Measurements from ENCODE around the gene EPN2.
"Not testable (repeated sequence)": the region's sequence is repeated elsewhere in the genome, so short reads cannot be mapped to it uniquely, and the experiment has no call there.

Gene EPN2

DNA sequence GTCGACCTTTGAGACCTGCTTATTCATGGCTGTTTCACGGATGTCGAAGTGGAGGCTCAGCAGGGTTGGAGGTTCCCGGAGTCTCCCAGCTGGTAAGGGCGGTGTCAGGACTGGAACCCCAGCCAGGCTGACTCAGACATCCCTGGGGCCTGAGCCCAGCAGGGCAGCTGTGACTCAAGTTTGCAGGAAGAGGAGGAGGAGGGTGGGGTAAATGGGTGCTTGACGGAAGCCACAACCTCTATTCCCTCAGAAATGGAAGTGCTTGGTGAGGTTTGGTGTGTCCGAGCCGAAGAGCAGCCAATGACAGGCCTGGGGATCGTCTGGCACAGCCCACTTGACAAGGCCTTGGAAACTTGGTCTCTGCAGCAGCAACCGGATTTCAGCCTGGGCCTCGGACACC is 17.8 kb upstream of the EPN2 start:
- not testable (repeated sequence) for H3K4me1 ChIP-seq (ENCODE audit: control insufficient read depth, insufficient read depth, low read length); H3K4me3 ChIP-seq (ENCODE audit: low read length); DNase-seq (ENCODE audit: low read depth); H3K9me3 ChIP-seq (ENCODE audit: control insufficient read depth, low read length); H3K36me3 ChIP-seq (ENCODE audit: control insufficient read depth, insufficient read depth, low read length, severe bottlenecking); H3K9ac ChIP-seq (ENCODE audit: low read length); H3K27me3 ChIP-seq (replicated peaks; ENCODE audit: control insufficient read depth, insufficient read depth, low read length)

DNA sequence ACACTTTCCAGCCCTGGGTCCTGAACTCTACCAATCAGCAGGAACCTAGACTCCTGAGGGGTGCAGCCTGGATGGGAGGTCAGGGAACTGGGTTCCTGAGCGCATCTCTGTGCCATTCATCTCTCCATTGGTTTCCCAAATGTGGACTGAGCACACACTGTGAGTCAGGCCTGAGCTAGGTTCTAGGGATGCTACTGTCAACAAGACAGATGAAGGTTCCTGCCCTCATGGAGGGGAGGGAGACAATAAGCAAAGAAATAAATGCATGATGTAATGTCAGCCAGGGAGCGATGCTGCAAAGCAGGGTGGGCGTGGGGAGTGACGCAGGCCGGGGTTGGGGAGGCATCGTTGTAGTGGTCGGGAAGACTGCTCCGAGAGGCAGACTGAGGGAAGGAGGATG is 17.0 kb upstream of the EPN2 start:
- not testable (repeated sequence) for H3K9me3 ChIP-seq (ENCODE audit: control insufficient read depth, low read length); H3K4me3 ChIP-seq (ENCODE audit: low read length); H3K4me1 ChIP-seq (ENCODE audit: control insufficient read depth, insufficient read depth, low read length); H3K36me3 ChIP-seq (ENCODE audit: control insufficient read depth, insufficient read depth, low read length, severe bottlenecking); H3K27me3 ChIP-seq (replicated peaks; ENCODE audit: control insufficient read depth, insufficient read depth, low read length); DNase-seq (ENCODE audit: low read depth); H3K9ac ChIP-seq (ENCODE audit: low read length)

DNA sequence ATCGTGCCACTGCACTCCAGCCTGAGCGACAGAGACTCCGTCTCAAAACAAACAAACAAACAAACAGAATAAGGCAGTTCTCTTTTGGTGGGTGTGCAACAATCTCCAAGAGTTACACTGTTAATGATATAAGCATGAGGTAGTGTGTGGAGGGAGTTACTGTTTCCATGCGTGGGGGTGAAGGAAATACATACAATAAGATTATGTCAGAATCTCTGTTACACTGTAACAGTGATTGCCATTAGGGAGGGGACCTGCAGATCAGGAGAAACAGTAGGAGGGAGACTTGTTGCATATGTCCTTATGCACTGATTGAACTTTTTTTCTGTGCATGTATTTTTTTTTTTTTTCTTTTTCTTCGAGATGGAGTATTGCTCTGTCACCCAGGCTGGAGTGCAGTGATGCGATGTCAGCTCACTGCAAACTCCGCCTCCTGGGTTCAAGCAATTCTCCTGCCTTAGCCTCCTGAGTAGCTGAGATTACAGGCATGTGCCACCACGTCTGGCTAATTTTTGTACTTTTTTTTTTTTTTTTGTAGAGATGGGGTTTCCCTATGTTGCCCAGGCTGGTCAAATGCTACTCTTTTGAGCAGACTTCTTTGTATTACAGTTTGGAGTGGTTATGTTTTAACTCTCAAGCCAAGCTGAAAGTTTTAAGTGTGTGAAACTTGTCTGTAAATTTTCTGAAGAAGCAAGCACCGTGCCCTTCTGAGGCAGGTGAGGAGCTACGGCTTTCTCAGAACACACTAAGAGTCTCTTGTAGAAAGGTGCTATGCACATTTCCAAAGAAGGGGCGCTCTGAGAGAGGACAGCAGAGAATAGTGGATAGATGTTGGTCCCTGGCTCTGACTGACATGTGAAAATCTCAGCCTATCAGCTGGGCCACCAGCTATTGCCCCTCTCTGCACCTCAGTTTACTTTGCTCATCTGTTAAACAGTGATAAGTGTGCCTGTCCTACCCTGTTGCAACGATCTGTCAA is 10.3 kb upstream of the EPN2 start:
- not testable (repeated sequence) for DNase-seq (ENCODE audit: low read depth); H3K27me3 ChIP-seq (replicated peaks; ENCODE audit: control insufficient read depth, insufficient read depth, low read length); H3K4me3 ChIP-seq (ENCODE audit: low read length); H3K36me3 ChIP-seq (ENCODE audit: control insufficient read depth, insufficient read depth, low read length, severe bottlenecking); H3K9me3 ChIP-seq (ENCODE audit: control insufficient read depth, low read length); H3K9ac ChIP-seq (ENCODE audit: low read length); H3K4me1 ChIP-seq (ENCODE audit: control insufficient read depth, insufficient read depth, low read length)

DNA sequence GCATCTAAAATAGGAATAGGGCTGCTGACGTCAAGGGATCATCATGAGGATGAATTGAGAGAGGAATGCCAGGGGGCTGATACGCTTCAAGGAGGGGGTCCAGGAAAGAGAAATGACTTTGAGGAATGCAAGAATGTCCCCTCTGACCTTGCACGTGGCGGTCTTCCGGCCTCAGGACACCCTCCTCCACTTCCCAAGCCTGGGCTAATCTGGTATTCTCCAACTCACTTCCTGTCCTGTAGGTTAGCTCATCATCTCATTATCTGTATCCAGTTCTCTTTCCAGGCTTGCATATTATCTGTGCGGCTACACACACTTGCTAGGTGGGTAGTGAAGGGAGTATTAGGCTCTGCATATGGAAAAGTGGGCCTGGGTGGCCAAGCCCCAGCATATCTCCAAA is 2.5 kb upstream of the EPN2 start:
- not testable (repeated sequence) for DNase-seq (ENCODE audit: low read depth); H3K4me3 ChIP-seq (ENCODE audit: low read length); H3K9me3 ChIP-seq (ENCODE audit: control insufficient read depth, low read length); H3K36me3 ChIP-seq (ENCODE audit: control insufficient read depth, insufficient read depth, low read length, severe bottlenecking); H3K27me3 ChIP-seq (replicated peaks; ENCODE audit: control insufficient read depth, insufficient read depth, low read length); H3K9ac ChIP-seq (ENCODE audit: low read length)
- H3K4me1 ChIP-seq (ENCODE audit: control insufficient read depth, insufficient read depth, low read length) = peaks cover 11% of the 10 kb centered on the region

DNA sequence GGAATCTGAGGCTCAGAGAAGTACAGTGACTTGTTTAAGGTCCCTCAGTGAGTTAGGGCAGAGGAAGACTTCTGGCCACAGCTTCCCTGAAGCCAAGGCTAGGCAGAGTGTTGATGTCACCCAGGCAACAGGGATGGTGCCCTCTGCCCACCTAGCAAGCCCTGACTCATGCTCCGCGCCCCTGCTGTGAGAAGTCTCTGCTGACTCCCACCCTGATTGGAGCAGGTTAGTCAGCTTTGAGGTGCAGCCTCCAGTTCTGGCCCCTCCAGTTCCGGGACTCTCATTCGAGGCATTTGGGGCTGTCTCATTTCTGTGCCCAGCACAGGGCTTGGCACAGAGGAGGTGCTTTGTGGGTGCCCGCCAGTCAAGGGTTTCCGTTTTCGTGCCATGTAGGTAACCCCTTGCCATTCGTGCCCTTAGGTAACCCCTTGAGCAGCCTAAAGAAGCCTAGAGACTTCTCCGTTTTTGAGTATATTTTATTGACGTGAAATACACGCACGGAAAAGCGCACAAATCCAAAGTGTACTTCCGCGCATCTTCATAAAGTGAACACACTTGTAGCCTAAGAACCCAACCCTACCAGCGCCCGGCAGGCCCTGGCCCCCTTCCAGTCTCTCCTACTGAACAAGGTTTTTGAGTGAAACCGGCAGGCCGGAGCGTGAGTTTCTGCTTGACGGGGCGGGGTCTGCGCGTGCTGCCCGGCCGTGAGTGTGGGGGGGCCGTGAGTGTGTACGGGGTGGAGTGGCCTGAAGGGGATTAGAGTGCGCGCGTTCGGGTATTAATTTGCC is 621 bp upstream of the EPN2 start:
- H3K36me3 ChIP-seq (ENCODE audit: control insufficient read depth, insufficient read depth, low read length, severe bottlenecking); DNase-seq (ENCODE audit: low read depth); H3K4me3 ChIP-seq (ENCODE audit: low read length); H3K27me3 ChIP-seq (replicated peaks; ENCODE audit: control insufficient read depth, insufficient read depth, low read length); H3K9me3 ChIP-seq (ENCODE audit: control insufficient read depth, low read length); H3K9ac ChIP-seq (ENCODE audit: low read length): not testable (repeated sequence)
- peaks cover 13% of the 10 kb centered on the region for H3K4me1 ChIP-seq (ENCODE audit: control insufficient read depth, insufficient read depth, low read length)

GRCh38 chr17:19237389-19238166 is 412 bp downstream of the EPN2 start:
- DNase-seq (ENCODE audit: low read depth) = peak; percentile 54

DNA sequence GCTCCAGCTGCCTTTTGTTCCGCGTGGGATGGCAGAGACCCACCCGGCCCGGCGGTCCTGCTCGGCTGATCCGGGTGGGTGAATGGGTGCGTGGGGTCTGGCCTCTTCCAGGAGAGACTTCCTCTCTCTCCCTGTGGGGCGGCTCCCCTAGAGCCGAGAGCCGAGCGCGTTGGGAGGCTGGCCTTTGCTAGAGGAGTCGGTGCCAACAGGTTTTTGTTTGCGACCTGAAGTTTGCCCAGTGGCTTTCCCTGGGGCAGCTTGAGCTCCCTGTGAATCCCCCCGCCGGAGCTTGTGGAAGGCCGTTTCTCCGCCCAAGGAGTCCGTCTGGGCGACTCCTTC is 970 bp downstream of the EPN2 start:
- no peaks in the 10 kb centered on the region for H3K36me3 ChIP-seq (ENCODE audit: control insufficient read depth, insufficient read depth, low read length, severe bottlenecking)
- H3K9ac ChIP-seq (ENCODE audit: low read length) = peak overlapping the region; percentile 96
- peak; percentile 65 for DNase-seq (ENCODE audit: low read depth)
- H3K9me3 ChIP-seq (ENCODE audit: control insufficient read depth, low read length) = no peaks in the 10 kb centered on the region
- peak overlapping the region; percentile 95 for H3K4me3 ChIP-seq (ENCODE audit: low read length)
- no peaks in the 10 kb centered on the region for H3K27me3 ChIP-seq (replicated peaks; ENCODE audit: control insufficient read depth, insufficient read depth, low read length)
- H3K4me1 ChIP-seq (ENCODE audit: control insufficient read depth, insufficient read depth, low read length) = peaks cover 13% of the 10 kb centered on the region

More at GRCh38 chr17:19237389-19238166, 412 bp downstream of the EPN2 start:
- Histone ChIP-seq H3K9me3 (ENCODE audit: control insufficient read depth, low read length) (no peaks in the 10 kb centered on the region), H3K4me1 (ENCODE audit: control insufficient read depth, insufficient read depth, low read length) (peaks cover 13% of the 10 kb centered on the region), H3K9ac (ENCODE audit: low read length) (peak overlapping the region; percentile 96), H3K27me3 (replicated peaks; ENCODE audit: control insufficient read depth, insufficient read depth, low read length) (no peaks in the 10 kb centered on the region), H3K36me3 (ENCODE audit: control insufficient read depth, insufficient read depth, low read length, severe bottlenecking) (no peaks in the 10 kb centered on the region), H3K4me3 (ENCODE audit: low read length) (peak overlapping the region; percentile 95)

- Histone ChIP-seq H3K36me3 (ENCODE audit: control insufficient read depth, insufficient read depth, low read length, severe bottlenecking) (no peaks in the 10 kb centered on the region), H3K27me3 (replicated peaks; ENCODE audit: control insufficient read depth, insufficient read depth, low read length) (no peaks in the 10 kb centered on the region), H3K4me3 (ENCODE audit: low read length) (peak overlapping the region; percentile 24), H3K4me1 (ENCODE audit: control insufficient read depth, insufficient read depth, low read length) (peaks cover 13% of the 10 kb centered on the region), H3K9ac (ENCODE audit: low read length) (peak overlapping the region; percentile 9), H3K9me3 (ENCODE audit: control insufficient read depth, low read length) (no peaks in the 10 kb centered on the region)
- DNase-seq (ENCODE audit: low read depth) = no peak
Measured at GRCh38 chr17:19239544-19239943, 2.4 kb downstream of the EPN2 start.

DNA sequence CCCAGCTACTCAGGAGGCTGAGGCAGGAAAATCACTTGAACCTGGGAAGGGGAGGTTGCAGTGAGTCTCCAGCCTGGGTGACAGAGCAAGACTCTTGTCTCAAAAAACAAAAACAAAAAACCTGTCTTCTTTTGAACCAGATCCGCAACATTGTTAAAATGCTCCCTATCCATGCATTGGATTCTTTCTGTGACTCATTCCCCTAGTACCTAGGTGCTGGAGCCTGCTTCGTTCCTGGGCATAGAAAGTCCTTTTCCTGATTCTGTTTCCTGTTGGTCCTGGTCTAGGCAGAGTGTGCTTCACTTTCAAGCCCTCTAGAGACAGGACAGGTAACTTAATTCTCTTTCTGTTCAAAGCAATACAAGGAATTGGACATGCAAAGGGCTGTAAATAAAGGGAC is 5.2 kb downstream of the EPN2 start:
- Histone ChIP-seq H3K4me1 (ENCODE audit: control insufficient read depth, insufficient read depth, low read length) (peaks cover 13% of the 10 kb centered on the region), H3K36me3 (ENCODE audit: control insufficient read depth, insufficient read depth, low read length, severe bottlenecking) (no peaks in the 10 kb centered on the region), H3K9ac (ENCODE audit: low read length) (no peak overlapping the region), H3K9me3 (ENCODE audit: control insufficient read depth, low read length) (no peaks in the 10 kb centered on the region), H3K4me3 (ENCODE audit: low read length) (no peak overlapping the region), H3K27me3 (replicated peaks; ENCODE audit: control insufficient read depth, insufficient read depth, low read length) (no peaks in the 10 kb centered on the region)
- DNase-seq (ENCODE audit: low read depth) = no peak

- H3K4me1 ChIP-seq (ENCODE audit: control insufficient read depth, insufficient read depth, low read length) = peaks cover 14% of the 10 kb centered on the region
- H3K9me3 ChIP-seq (ENCODE audit: control insufficient read depth, low read length) = no peaks in the 10 kb centered on the region
- no peaks in the 10 kb centered on the region for H3K27me3 ChIP-seq (replicated peaks; ENCODE audit: control insufficient read depth, insufficient read depth, low read length)
- no peak overlapping the region for H3K9ac ChIP-seq (ENCODE audit: low read length)
- no peaks in the 10 kb centered on the region for H3K36me3 ChIP-seq (ENCODE audit: control insufficient read depth, insufficient read depth, low read length, severe bottlenecking)
- H3K4me3 ChIP-seq (ENCODE audit: low read length) = no peak overlapping the region
- no peak for DNase-seq (ENCODE audit: low read depth)
Measured at GRCh38 chr17:19242926-19243325, 5.8 kb downstream of the EPN2 start.

DNA sequence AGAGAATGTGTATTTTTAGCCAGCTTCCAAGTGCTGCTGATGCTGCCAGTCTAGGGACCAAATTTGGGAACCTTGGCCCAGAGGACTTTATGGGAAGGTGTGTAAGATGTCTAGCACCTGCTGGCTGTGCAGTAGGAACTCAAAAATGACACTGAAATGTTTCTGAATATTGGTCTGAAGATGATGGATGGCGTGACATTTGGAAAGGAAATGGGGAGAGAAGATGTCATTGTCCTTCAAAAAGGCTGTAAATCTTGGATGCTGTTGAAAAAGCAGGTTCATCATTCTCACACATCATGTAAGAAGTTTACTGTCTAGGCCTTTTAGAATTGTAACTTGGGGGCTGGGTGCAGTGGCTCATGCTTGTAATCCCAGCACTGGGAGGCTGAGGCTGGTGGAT is 6.7 kb downstream of the EPN2 start:
- Histone ChIP-seq H3K9ac (ENCODE audit: low read length) (no peak overlapping the region), H3K9me3 (ENCODE audit: control insufficient read depth, low read length) (no peaks in the 10 kb centered on the region), H3K4me3 (ENCODE audit: low read length) (no peak overlapping the region), H3K36me3 (ENCODE audit: control insufficient read depth, insufficient read depth, low read length, severe bottlenecking) (no peaks in the 10 kb centered on the region), H3K4me1 (ENCODE audit: control insufficient read depth, insufficient read depth, low read length) (peaks cover 17% of the 10 kb centered on the region), H3K27me3 (replicated peaks; ENCODE audit: control insufficient read depth, insufficient read depth, low read length) (no peaks in the 10 kb centered on the region)
- no peak for DNase-seq (ENCODE audit: low read depth)

Measured in adipocyte (in vitro differentiated cells).